Gastroesophageal sphincter (tissue), 4 donors: ENCODE results near the gene DMGDH. TPM values are rescaled to one million over a fixed set of nuclear protein-coding genes. Genes with fewer than 3 reads are reported as not detected.

Experiments
- ATAC-seq: fragments of 150-250 bp; one replicate; pipeline ENCODE4 v1.9.1; 2016; ENCODE audit warnings: mild to moderate bottlenecking, moderate library complexity
- H3K27ac ChIP-seq, 4 donors: fragments of 200-600 bp; sonication (generic) in 3 of 4; 1 replicate in 3 of 4; 2 replicates in 1 of 4; pipeline ENCODE4 v1.5.1; 2016 to 2019
- H3K27me3 ChIP-seq: fragments of 200-600 bp; sonication (generic); one replicate; pipeline ENCODE4 v1.5.1; 2019
- H3K36me3 ChIP-seq, 2 donors: fragments of 200-600 bp; sonication (generic); one replicate each; pipeline ENCODE4 v1.5.1; 2019; ENCODE audit warnings: control low read depth in 1 of 2
- H3K4me1 ChIP-seq, 3 donors: fragments of 200-600 bp; sonication (generic); 1 replicate in 2 of 3; 2 replicates in 1 of 3; pipeline ENCODE4 v1.5.1; 2016 to 2019; ENCODE audit warnings: control low read depth in 2 of 3
- H3K4me3 ChIP-seq, 2 donors: fragments of 200-600 bp; sonication (generic); one replicate each; pipeline ENCODE4 v1.5.1; 2019; ENCODE audit warnings: mild to moderate bottlenecking in 1 of 2, moderate library complexity in 1 of 2
- H3K9me3 ChIP-seq, 3 donors: fragments of 200-600 bp; sonication (generic); one replicate each; pipeline ENCODE4 v1.5.1; 2017 to 2019; ENCODE audit warnings: control low read depth in 2 of 3
- EP300 ChIP-seq: sonication (generic); formaldehyde crosslinking; IDR thresholded peaks from one replicate; pipeline ENCODE4 v1.6.1; 2017; ENCODE audit warnings: antibody characterized with exemption, mild to moderate bottlenecking
- POLR2A ChIP-seq, 2 donors: fragments of 450-650 bp; IDR thresholded peaks; one replicate each; pipeline ENCODE4 v1.6.1; 2017; ENCODE audit warnings: antibody characterized with exemption in 2 of 2, mild to moderate bottlenecking in 2 of 2, moderate library complexity in 1 of 2
- POLR2AphosphoS5 ChIP-seq: sonication (generic); formaldehyde crosslinking; IDR thresholded peaks from one replicate; pipeline ENCODE4 v1.6.1; 2017; ENCODE audit warnings: antibody characterized with exemption
- WGBS, 2 donors: methylation state at CpG; one replicate each; pipeline ENCODE4 v1.1.5; 2018; ENCODE audit warnings: low coverage in 1 of 2; 5-methylcytosine and 5-hydroxymethylcytosine counted together
- total RNA-seq, 4 donors: library from RNA; depleted of rRNA; stranded (reverse); fragments of >200 nt; gene quantifications; one replicate each; pipeline ENCODE4 v1.1.0, GENCODE V29; 2016
- TF ChIP-seq, protein P1 (sequence below), 4 experiments: fragments of 200-600 bp in 2 of 4; fragments of 450-650 bp in 2 of 4; sonication (generic) in 1 of 4; IDR thresholded peaks; one replicate each; pipeline ENCODE4 v1.5.1; 2017 to 2019; ENCODE audit warnings: antibody characterized with exemption in 4 of 4, mild to moderate bottlenecking in 2 of 4, moderate library complexity in 2 of 4

Gene DMGDH
- total RNA-seq, 4 donors from 2014 or later = 4.7 to 7.3 (median 6.0) TPM

DNA sequence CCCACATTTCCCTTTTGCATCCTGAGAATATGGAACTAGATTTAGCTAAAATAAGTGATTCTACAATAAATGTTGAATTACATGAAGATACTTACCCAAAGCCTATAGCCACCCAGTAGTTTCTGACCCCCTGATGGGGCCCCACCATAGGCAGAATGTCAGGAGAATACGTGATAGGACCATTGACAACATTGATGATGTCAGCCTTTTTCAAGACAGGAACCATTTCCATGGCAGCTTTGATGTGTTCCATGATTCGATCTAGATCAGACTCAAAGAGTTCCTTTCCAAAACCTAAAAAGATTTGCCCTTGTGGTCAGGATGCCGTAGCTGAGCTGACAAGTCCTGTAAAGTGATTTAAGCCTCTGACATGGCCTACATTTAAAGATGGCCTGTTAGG lies 27.3 kb downstream of the DMGDH start:
- Histone ChIP-seq H3K27ac (no peak overlapping the region), H3K27me3 (no peaks in the 10 kb centered on the region), H3K4me1 (no peaks in the 10 kb centered on the region), H3K9me3 (no peaks in the 10 kb centered on the region), H3K36me3 (no peaks in the 10 kb centered on the region), H3K4me3 (no peak overlapping the region)
- WGBS, 2 donors = 81 to 100% methylated on average over 2 to 3 of the region's 3 CpGs
- TF ChIP-seq EP300 (no peak), POLR2AphosphoS5 (no peak), POLR2A (IDR thresholded peaks at IDR 0.05) (no peak)
- TF ChIP-seq, protein P1, sequence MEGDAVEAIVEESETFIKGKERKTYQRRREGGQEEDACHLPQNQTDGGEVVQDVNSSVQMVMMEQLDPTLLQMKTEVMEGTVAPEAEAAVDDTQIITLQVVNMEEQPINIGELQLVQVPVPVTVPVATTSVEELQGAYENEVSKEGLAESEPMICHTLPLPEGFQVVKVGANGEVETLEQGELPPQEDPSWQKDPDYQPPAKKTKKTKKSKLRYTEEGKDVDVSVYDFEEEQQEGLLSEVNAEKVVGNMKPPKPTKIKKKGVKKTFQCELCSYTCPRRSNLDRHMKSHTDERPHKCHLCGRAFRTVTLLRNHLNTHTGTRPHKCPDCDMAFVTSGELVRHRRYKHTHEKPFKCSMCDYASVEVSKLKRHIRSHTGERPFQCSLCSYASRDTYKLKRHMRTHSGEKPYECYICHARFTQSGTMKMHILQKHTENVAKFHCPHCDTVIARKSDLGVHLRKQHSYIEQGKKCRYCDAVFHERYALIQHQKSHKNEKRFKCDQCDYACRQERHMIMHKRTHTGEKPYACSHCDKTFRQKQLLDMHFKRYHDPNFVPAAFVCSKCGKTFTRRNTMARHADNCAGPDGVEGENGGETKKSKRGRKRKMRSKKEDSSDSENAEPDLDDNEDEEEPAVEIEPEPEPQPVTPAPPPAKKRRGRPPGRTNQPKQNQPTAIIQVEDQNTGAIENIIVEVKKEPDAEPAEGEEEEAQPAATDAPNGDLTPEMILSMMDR (IDR thresholded peaks at IDR 0.05) = no peak
- ATAC-seq = no peak

DNA sequence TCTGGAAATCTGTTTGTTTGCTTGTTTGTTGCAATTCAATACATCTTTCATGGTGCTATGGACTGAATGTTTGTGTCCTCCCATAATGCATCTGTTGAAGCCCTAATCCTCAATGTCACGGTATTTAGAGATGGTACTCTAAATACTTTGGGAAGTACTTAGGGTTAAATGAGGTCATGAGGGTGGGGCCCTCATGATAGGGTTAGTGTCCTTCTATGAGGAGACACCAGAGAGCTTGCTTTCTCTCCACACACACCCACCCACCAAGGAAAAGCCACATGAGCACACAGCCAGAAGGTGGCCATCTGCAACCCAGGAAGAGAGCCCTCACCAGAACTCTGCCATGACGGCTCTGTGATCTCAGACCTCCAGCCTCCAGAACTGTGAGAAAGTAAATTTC lies 32.7 kb downstream of the DMGDH start:
- Histone ChIP-seq H3K4me3 (no peak overlapping the region), H3K27ac (no peak overlapping the region), H3K27me3 (no peaks in the 10 kb centered on the region), H3K4me1 (no peaks in the 10 kb centered on the region), H3K36me3 (no peaks in the 10 kb centered on the region), H3K9me3 (peaks cover 0 to 6% (median 0%) of the 10 kb centered on the region in 3 donors)
- 100% methylated on average over 1 to 2 of the region's 2 CpGs for WGBS, 2 donors
- TF ChIP-seq, protein P1 (IDR thresholded peaks at IDR 0.05) = no peak
- TF ChIP-seq POLR2AphosphoS5 (no peak), POLR2A (IDR thresholded peaks at IDR 0.05) (no peak), EP300 (no peak)
- ATAC-seq = no peak

DNA sequence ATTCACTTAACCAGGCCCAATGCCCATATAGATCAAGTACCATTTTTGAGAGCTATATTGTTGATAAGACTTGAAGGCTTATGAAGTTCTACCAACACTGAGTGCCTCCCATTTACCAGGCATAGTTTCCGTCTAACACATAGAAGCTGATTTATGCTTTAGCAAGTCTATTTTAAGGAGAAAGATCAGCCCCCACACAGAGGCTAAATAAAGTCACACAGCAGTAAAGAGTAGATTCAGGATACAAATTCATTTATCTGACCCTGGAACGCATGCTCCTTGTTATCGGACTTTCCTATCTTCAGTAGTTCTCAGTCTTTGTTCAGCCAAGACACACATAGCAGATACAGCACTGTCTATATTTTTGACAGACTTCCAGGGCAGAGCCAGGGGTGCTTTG lies 34.2 kb downstream of the DMGDH start:
- Histone ChIP-seq H3K4me1 (no peaks in the 10 kb centered on the region), H3K36me3 (no peaks in the 10 kb centered on the region), H3K4me3 (no peak overlapping the region), H3K9me3 (peaks cover 0 to 6% (median 0%) of the 10 kb centered on the region in 3 donors), H3K27ac (no peak overlapping the region), H3K27me3 (no peaks in the 10 kb centered on the region)
- no peak for TF ChIP-seq EP300
- TF ChIP-seq, protein P1 (IDR thresholded peaks at IDR 0.05) = no peak
- no peak for TF ChIP-seq POLR2AphosphoS5
- no peak for TF ChIP-seq POLR2A (IDR thresholded peaks at IDR 0.05)
- no peak for ATAC-seq
- WGBS, 2 donors = 77 to 79% methylated on average over 3 of the region's 3 CpGs

DNA sequence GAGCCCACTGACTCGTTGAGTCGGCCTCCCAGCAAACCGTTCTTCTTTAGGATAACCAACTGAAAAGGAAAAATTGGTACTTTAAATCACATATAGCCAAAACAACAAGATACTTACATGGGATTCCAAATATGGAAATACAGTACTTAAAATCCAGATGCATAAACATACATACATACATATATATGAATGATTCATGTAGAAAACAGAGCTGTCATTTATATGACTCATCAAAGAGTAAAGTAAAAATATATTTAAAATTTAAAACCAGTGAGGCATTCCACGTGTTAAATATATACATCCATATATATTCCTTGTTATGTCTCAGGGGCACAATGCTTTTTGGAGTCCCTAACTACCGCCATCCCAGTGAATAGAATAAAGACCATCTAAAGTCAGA lies 36.7 kb downstream of the DMGDH start:
- no peaks in the 10 kb centered on the region for H3K36me3 ChIP-seq
- no peak overlapping the region for H3K4me3 ChIP-seq
- H3K9me3 ChIP-seq = peaks cover 0 to 6% (median 0%) of the 10 kb centered on the region in 3 donors
- H3K27me3 ChIP-seq = no peaks in the 10 kb centered on the region
- H3K4me1 ChIP-seq = no peaks in the 10 kb centered on the region
- 87 to 88% methylated on average over 2 to 5 of the region's 5 CpGs for WGBS, 2 donors
- no peak for TF ChIP-seq POLR2AphosphoS5
- no peak for TF ChIP-seq EP300
- TF ChIP-seq, protein P1 (IDR thresholded peaks at IDR 0.05) = no peak
- TF ChIP-seq POLR2A (IDR thresholded peaks at IDR 0.05) = no peak
- no peak for ATAC-seq
- H3K27ac ChIP-seq = no peak overlapping the region

DNA sequence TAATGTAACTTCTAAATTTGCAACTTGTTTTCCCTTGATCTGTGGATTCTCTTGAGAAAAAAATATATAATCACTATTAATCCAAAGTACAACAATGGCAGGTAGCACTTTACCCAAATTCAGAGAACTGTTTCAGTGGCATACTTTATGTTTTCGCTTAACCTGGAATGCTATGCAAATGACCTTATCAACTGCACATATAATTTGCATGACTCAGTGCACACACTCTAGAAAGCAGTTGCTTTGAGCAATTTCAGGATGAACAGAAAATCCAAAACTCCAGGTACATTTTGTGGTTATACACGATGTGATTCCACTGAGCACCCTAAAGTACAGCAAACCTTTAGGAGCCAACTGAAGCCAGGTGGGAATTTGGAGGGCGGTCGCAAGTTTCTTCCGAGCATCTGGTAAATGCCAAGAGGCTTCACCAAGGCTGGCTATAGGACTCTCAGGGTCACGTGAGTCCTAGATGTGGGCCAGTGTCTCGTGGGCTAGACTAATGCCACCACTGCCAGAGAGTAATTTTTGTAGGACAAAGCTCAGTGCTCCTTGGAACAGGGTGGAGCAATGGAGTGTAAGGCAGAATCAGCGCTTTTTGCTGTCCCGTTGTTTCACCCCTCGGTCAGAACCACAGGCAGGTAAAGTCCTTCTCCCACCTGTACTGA lies 37.3 kb downstream of the DMGDH start:
- H3K36me3 ChIP-seq = no peaks in the 10 kb centered on the region
- H3K9me3 ChIP-seq = peaks cover 0 to 6% (median 0%) of the 10 kb centered on the region in 3 donors
- H3K4me3 ChIP-seq = no peak overlapping the region
- H3K27ac ChIP-seq = no peak overlapping the region
- TF ChIP-seq POLR2A (IDR thresholded peaks at IDR 0.05) (no peak), POLR2AphosphoS5 (no peak), EP300 (no peak)
- TF ChIP-seq, protein P1 (IDR thresholded peaks at IDR 0.05) = no peak
- WGBS, 2 donors = 80 to 95% methylated on average over 6 of the region's 10 CpGs
- no peaks in the 10 kb centered on the region for H3K4me1 ChIP-seq
- no peaks in the 10 kb centered on the region for H3K27me3 ChIP-seq
- ATAC-seq = no peak
